AG20443 (cell line): ENCODE results near the gene POR.
A peak's percentile ranks its signal among the peaks of the same experiment; 100 is the strongest.
"Not testable (repeated sequence)": the region's sequence is repeated elsewhere in the genome, so short reads cannot be mapped to it uniquely, and the experiment has no call there.

Experiments used
- DNase-seq: peaks from one replicate; pipeline ENCODE4 v3.0.0; 2012; ENCODE audit warnings: low spot score, mixed read lengths

POR gene

GRCh38 chr7:75885036-75885435 lies 29.9 kb upstream of the POR start:
- DNase-seq: no peak

DNA sequence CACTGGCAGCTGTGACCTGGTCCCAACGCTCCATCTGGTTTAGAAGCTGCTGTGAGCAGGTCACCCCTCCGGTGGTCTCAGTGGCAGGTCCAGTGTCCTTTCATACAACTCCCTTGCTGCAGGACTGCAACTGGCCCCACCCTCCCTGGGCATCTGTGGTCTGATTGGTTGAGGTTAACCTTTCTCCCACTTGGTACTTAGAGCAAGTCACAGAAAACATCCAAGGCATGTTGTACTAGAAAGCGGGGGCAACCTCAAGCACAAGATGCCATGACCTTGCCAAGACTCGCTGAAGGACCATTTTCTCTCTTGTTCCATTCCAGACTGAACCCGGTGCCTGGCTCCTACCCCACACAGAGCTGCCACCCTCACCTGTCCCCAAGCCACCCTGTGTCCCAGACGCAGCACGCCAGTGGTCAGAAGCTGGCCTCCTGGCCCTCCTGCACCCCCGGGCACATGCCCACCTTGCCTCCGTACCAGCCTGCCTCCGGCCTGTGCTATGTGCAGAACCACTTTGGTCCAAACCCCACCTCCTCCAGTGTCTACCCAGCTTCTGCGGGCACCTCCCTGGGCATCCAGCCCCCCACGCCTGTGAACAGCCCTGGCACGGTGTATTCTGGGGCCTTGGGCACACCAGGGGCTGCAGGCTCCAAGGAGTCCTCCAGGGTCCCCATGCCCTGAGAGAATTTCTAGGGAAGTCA lies 27.1 kb upstream of the POR start:
- DNase-seq: no peak

DNA sequence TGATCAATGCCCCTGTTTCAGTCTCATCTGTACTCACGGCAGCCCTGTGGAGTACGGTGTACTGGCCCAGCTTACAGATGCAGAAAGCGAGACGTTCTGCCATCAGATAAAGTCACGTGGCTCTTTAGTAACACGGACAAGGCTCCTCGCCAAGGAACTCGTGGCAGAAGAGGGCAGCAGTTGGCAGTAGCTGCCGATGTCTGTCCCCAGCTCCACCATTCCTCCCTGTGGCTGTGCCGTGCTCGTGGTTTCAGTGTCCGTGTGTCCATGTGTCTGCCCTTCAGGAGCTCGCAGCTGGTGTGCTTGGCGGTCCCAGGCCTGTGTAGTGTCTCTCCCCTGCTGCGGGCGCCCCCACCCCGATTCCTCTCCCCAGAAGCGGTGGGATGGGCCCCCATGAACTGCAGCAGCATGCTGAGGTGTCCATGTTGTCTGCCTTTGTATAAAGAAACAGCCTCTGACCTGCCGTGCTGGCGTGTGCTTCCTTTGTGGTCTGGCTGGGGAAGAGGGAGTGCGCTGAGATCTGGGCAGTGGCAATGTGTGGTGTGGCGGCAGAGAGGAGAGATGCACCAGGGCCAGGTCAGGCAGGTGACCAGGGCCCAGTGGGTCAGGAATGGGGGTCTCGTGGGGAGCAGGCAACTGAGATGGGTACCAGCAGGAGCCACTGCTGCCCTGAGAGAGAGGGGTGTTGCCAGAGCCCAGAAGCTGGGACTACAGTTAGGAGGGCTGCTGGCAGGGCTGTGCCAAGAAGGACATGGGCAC lies 26.3 kb upstream of the POR start:
- DNase-seq: no peak

DNA sequence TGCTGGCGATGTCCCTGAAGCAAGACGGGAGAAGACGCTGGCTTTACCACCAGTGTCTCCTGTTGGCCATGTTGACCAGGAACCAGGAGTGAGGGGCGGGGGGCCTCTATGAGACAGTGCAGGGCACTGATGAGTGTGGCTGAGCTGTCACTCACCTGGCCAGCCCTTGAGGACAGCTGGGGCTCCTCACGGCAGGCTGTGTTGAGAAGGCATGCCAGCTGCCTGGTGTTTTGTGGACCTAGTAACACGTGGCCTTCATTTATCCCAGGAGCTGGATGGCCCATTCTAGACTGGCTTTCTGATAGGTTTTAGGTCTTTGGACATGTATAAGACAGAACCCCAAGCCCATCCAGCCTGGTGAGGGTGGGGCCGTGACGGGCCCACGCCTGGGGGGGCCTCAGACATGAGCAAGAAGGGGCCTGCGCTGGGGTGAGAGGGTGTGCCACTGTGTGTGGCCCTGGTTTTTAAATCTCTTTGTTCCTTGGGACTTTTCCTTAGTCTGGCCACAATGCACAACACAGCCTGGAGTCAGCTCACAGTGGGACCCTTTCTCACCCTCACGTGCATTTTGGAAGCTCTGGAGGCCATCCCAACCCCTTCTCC lies 25.6 kb upstream of the POR start:
- no peak for DNase-seq

GRCh38 chr7:75889826-75890225 lies 25.1 kb upstream of the POR start:
- peak; percentile 42 for DNase-seq

DNA sequence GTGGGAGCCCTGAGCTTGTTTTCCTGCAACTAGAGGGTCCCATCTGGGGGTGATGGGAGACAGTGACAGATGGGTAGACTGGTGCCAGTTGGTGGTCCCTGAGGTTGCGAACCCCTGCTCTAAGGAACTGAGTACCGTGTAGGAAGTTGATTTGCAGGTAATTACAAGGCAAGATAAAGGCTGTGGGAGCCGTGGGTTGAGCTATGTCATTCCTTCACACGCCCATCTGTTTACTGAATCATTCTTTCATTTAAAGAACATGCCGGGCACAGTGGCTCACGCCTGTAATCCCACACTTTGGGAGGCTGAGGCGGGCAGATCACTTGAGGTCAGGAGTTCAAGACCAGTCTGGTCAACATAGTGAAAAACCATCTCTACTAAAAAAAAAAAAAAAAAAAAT lies 23.7 kb upstream of the POR start:
- not testable (repeated sequence) for DNase-seq

DNA sequence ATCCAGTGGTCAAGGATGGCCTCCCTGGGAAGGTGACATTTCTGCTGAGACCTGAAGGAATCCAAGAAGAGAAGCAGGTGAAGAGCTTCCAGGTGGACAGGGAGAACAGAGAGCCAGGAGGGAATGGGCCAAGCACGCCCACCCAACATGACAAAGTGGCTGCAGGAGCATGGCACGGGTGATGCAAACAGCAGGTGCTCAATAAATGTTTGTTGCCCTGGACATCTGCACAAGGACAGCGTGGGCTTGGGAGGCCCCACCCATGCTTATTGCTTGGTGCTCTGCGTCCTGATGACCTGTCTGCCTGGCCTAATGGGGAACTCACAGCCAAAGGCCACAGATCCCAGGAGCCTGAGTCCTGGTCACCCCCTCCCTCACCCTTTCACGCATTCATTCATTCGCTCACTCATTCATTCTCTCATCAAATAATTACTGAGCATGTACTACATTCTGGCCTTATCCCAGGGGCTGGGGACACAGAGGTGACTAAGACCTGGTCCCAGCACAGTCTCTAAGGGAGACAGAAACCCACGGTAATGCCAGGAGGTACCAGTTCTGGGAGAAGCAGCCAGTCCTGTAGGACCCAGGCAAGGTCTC lies 23.0 kb upstream of the POR start:
- DNase-seq: no peak

DNA sequence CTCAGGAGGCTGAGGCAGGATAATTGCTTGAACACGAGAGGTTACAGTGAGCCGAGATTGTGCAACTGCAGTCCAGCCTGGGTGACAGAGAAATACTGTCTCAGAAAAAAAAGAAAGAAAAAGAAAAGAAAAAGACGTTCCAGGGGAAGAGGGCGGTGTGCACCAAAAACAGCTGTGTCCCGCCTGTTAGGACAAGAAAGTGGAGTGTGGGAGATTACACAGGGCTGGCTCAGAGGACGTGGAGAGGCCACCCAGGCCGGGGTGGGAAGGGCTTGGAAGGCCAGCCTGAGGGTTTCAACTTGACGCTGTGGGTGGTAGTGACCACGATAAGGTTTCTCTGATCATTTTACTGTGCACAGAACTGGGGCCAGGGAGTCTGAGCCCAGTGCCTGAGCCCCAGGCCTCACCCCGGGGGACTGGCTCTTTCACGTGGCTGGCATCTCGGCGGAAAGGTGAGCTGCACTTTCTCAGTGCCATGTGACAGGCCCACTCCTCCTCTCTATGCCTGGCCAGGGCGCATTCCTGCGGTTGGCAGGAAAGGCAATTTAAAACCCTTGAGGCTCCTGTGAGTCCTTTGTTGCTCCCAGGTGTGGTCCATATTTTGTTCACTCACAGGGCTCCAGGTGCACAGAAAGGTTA lies 22.2 kb upstream of the POR start:
- peak; percentile 70 for DNase-seq

DNA sequence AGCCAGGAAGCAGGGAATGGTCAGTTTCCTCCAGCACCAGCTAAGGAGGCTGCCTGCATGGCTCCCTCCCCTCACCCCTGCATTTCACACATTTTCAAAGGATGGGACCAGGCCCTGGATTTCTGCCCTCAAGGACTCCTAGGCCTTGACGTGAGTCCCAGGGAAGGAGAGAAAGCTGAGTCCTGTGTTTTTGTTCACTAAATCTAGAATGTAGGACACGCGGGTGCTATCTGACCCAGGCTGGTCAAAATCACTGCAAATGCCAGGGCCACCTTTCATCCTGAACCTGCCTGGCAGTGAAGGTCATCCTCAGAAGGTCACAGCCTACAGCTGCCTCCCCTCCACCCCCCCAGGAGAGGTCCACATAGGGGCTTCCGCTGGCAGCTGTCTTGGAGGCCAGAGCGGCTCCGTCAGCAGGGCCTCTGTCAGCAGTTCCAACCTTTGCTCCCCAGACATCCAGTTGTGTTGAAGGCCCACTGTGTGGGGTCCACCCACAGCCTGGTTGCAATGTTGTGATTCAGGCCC lies 18.1 kb upstream of the POR start:
- DNase-seq: no peak

GRCh38 chr7:75900617-75901315 lies 14.2 kb upstream of the POR start:
- DNase-seq: no peak

DNA sequence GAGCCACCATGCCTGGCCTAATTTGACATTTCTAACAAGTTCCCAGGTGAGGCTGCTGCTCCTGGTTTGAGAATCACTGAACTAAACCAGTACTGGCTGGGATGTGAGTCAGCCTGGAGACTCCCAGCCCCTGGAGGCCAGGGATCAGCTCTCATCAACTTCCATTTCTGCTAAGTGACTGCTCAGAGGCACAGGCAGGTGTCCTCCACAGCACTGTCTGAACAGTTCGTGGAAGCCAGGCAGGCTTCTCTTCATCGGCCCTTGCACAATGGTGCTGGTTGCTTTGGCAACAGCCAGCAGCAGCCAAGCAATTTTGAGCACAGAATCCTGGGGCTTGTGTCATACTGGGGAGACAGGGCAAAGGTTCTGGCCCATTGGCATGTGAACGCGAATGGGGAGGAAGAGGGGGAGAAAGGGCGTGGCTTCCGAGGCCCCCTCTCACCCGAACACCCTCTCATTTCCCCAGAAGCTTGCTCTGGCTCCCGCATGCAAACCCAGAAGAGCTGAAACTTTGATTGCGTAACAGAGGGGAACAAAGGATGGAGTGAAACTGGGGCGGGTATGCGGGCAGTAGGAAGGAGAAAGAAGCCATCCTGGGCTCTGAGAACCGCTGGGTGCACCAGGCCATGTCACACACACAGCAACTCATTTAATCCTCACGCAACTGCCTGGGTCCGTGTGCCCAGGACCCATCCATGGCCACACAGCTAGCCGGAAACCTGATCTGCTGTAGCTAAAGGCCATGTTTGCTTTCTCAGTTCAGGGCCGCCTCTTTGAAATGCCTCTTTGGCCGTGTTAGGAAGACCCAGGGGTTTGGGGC lies 9.0 kb upstream of the POR start:
- DNase-seq: peak; percentile 87

GRCh38 chr7:75906991-75907667 lies 7.8 kb upstream of the POR start:
- no peak for DNase-seq

DNA sequence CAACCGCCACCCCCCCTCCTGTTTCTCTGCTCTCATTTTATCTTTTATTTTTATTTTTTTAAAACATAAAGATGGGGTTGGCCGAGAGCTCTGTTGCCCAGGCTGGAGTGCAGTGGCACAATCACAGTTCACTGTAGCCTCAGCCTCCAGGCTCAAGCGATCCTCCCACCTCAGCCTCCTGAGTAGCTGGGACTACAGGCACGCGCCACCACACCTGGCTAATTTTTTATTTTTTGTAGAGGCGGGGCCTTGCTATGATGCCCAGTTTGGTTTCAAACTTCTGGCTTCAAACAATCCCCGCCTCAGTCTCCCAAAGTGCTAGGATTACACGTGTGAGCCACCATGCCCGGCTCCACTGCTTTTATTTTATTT lies 7.3 kb upstream of the POR start:
- not testable (repeated sequence) for DNase-seq

GRCh38 chr7:75909521-75910132 lies 5.3 kb upstream of the POR start:
- no peak for DNase-seq

GRCh38 chr7:75911186-75911585 lies 3.8 kb upstream of the POR start:
- DNase-seq: not testable (repeated sequence)

- no peak for DNase-seq
Observed at GRCh38 chr7:75913437-75913836, 1.5 kb upstream of the POR start.

- DNase-seq: no peak
Observed at GRCh38 chr7:75914169-75914654, 743 bp upstream of the POR start.

DNA sequence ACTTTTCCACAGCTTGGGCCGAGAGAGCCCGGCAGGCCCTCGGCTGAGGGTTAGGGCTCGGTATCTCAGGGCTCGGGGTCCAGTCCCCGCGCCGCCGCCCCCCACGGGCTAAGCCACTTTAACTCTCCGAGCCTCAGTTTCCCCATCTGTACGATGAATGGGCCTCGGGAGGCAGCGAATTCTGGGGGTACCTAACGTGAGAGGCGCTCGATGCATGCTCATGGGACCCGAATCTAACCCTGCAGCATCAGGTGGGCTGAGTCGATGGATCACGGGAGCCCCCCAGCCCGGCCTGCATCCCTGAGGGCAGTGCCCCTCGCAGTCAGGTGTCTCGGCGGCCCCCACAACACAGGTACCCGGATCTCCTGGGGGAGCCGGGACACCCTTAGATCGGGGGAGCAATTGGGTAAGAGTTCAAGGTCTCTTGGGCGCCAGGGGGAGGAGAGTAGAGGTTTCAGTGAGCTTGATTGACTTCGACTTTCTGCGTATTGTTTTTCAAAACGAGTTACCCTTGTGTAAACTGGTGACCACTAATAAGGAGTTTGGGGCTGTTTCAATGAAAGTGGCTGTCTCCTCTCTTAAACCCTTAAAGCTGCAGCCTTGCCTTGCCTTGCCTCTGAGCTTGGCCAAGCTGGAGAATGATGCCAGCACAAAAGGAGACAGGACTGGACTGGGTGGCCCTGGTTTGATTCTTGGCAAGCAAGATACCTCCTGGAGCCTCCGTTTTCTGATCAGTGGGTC lies 631 bp downstream of the POR start:
- peak; percentile 36 for DNase-seq

DNA sequence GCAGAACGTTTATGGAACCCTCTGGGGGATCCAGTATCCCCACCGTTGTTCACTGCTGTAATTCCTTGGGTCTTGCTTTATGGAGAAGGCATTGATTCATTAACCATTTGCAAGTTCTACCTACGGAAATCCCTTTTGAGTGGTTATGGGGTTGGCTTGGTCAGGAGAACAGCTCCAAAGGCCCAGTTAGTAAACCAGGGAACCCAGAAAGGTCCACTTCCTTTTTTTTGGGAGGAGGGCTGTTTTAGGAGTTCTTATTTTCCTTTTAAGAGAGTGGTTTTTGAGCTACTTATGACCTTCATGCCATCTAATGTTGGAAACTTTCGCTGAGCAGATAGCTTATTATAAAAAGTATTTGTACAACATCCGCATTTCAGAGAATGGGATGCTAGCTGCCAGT lies 1.3 kb downstream of the POR start:
- no peak for DNase-seq
